H54 (cell line): ENCODE measurements around the gene ENDOU.

Source experiments
- DNase-seq: peaks from one replicate; pipeline ENCODE4 v3.0.0; 2011; ENCODE audit warnings: low spot score, mixed read lengths; ENCODE audit not compliant: insufficient read length
- FAIRE-seq: peaks from 3 replicates; lab custom pipeline; 2011; peaks lifted over from hg19 to GRCh38; lab: Jason Lieb, UNC
- POLR2A ChIP-seq: IDR thresholded peaks from 2 replicates; pipeline ENCODE4 v1.6.1; 2011; ENCODE audit warnings: low read depth, mild to moderate bottlenecking, low read length

The ENDOU gene, protein sequence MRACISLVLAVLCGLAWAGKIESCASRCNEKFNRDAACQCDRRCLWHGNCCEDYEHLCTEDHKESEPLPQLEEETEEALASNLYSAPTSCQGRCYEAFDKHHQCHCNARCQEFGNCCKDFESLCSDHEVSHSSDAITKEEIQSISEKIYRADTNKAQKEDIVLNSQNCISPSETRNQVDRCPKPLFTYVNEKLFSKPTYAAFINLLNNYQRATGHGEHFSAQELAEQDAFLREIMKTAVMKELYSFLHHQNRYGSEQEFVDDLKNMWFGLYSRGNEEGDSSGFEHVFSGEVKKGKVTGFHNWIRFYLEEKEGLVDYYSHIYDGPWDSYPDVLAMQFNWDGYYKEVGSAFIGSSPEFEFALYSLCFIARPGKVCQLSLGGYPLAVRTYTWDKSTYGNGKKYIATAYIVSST

GRCh38 chr12:47725091-47725772, at the start of gene ENDOU:
Gene ENDOU, minus strand, starts transcription at chr12:47725490. Its CDS starts 77 bp downstream, at chr12:47725413.
- no peak for TF ChIP-seq POLR2A
- no peak for DNase-seq
- FAIRE-seq: no peak

DNA sequence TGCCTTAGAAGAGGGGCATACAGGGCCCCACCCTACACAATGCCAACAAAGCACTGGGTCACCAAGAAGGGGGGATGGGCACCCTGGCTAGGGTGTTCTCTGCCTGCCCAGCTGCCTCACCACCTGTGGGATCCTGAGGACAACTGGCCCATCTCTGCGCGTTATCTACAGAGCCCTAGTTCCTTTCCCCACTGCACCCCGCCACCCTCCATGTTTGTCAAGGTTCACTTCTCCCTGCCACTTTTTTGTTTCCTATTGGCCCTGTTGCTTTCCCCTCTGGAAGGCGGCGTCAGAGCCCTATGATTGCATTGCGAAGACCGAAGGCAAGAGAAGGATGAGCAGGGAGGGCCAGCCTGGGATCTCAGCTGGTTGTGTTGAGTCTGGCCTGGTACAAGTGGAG, 49.4 kb upstream of the ENDOU start:
- FAIRE-seq (no peak), DNase-seq (no peak)
- TF ChIP-seq POLR2A: no peak

GRCh38 chr12:47773858-47774580, 48.7 kb upstream of the ENDOU start:
- DNase-seq (no peak), FAIRE-seq (no peak)

DNA sequence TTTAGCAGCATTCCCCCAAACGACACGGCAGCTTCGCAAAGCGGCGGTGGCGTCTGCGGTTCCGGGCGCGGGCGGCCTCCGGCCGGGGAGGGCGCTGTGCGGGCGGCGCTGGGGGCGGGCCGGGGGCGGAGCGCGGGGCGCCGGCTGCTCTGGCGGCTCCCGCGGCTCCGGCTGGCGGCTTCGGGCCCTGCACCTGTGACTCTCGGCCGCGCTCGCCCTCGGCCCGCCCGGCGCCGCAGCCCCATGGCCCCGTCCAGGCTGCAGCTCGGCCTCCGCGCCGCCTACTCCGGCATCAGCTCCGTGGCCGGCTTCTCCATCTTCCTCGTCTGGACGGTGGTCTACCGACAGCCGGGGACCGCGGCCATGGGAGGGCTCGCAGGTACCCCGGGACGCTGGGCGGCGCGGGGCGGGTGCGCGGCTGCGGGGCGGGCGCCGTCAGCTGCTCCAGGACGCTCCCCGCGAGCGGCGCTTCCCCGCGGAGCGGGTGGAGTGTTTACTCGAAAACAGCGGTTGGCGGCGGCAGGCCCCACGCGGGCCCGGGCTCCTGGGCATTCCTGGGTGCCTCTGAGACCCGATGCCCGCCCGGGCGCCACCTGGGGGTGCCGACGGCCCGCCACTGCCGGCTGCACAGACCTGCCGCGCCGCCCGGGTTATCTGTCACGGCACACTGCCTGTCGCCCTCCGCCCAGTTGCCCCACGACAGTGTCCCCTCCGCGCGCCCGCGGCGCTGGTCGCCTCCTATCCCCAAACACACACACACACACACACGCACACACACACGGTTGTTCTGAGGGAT, 48.0 kb upstream of the ENDOU start, which contains the start of gene SLC48A1:
Gene SLC48A1 (plus strand): TSS at position 177 of the 796 bp plus-strand sequence. CDS start 67 bp downstream, at position 244.
- FAIRE-seq: no peak
- DNase-seq: peak; percentile 84
- TF ChIP-seq POLR2A: peak; percentile 19; the same call in 1 of the 2 replicates

More at GRCh38 chr12:47773858-47774580, 48.7 kb upstream of the ENDOU start:
- TF ChIP-seq POLR2A: no peak

GRCh38 chr12:47772738-47773061, 47.4 kb upstream of the ENDOU start:
- FAIRE-seq (no peak), DNase-seq (no peak)
- TF ChIP-seq POLR2A: no peak

- FAIRE-seq: no peak
Observed at GRCh38 chr12:47772094-47772660, 46.9 kb upstream of the ENDOU start.

DNA sequence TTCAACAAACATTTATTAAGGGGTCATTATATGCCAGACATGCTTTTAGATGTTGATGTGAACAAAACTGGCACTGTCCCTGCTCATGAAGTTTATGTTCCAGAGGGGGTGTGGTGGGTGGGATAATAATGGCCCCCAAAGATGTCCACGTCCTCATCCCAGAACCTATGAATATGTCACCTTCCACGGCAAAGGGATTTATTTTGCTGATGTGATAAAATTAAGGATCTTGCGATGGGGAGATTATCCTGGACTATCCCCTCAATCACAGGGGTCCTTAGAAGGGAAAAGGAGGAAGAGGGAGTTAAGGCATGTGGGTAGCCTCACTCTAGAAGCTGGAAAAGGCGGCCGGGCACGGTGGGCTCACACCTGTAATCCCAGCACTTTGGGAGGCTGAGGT, 46.0 kb upstream of the ENDOU start:
- FAIRE-seq (no peak), DNase-seq (no peak)
- no peak for TF ChIP-seq POLR2A

More at GRCh38 chr12:47772094-47772660, 46.9 kb upstream of the ENDOU start:
- TF ChIP-seq POLR2A: no peak
- DNase-seq: no peak

DNA sequence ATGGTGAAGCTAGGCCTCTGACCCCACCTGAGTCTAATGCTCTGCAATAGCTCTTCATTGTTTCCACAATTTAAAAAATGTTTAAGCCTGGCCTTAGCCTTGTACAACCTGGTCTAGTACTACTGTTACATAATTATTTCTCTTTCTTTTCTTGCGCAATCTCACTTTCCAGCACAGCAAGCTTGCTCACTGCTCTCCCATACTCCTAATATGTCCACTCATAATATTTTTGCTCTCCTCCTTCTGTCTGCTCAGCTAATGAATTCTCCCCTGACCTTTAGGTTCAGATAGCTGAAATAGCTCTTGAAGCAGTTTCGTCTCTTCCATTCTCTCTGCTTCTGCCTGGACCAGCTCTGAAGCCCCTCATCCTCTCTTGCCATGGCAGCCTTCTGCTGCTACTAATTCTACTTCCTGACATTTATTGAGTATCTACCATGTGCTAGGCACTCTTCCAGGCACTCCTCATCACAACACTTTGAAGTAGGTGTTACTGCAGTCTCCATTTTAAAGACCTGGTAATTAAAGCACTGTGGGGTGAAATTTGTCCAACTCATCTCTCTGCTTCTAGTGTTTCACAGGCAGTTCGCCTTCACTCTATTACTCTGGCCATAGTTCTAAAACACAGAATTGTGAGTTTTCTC, 44.9 kb upstream of the ENDOU start:
- no peak for TF ChIP-seq POLR2A
- FAIRE-seq (no peak), DNase-seq (no peak)

- no peak for TF ChIP-seq POLR2A
- FAIRE-seq (no peak), DNase-seq (no peak)
Observed at GRCh38 chr12:47769234-47770085, 44.2 kb upstream of the ENDOU start.

DNA sequence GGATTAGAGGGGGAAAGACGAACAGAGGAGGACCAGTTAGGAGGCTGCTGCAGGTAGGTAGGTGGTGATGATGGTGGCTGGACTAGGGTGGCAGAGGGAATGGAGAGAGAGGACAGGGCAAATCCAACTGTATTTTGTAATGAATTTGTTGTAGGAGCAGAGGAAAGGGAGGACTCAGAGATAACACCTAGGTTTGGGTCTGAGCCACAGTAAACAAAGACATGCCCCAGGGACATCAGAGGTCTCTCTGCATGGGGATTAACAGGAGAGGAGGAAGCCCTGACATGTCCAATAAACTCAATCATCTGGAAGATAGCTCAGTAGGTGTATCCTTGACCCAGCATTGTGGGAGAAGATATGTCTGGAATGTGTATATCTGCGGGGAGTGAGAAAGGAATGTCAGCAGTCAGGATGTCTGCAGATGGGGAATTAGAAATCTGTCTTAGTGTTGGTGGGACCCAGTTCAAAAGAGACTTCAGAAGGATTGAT, 43.1 kb upstream of the ENDOU start:
- DNase-seq: no peak
- peak; percentile 48 for FAIRE-seq
- no peak for TF ChIP-seq POLR2A

- FAIRE-seq (no peak), DNase-seq (no peak)
- TF ChIP-seq POLR2A: no peak
Observed at GRCh38 chr12:47767216-47767724, 42.0 kb upstream of the ENDOU start.
